Activated CD8-positive, alpha-beta memory T cell treated with anti-CD3 and anti-CD28 coated beads, Interleukin-2, amount 50 U/mL, for 1 hour (primary cell): ENCODE data around the gene AQP5.

Experiments used
- DNase-seq: peaks from one replicate; pipeline ENCODE4 v3.0.0-alpha.2; 2020; ENCODE audit errors: extremely low read depth

Gene AQP5

GRCh38 chr12:49961111-49961922 is at the start of gene AQP5:
AQP5 (plus strand) TSS chr12:49961872; CDS start chr12:49962018, 146 bp downstream.
- DNase-seq = no peak

GRCh38 chr12:49912345-49913255 is 49.1 kb upstream of the AQP5 start:
- no peak for DNase-seq

- no peak for DNase-seq
Observed at GRCh38 chr12:49916129-49916919, 45.3 kb upstream of the AQP5 start.

- no peak for DNase-seq
Observed at GRCh38 chr12:49917166-49917787, 44.4 kb upstream of the AQP5 start.

- no peak for DNase-seq
Observed at GRCh38 chr12:49917788-49918173, 43.9 kb upstream of the AQP5 start.

GRCh38 chr12:49920241-49920914 is 41.3 kb upstream of the AQP5 start:
- DNase-seq = no peak

GRCh38 chr12:49920915-49921286 is 40.8 kb upstream of the AQP5 start:
- DNase-seq = no peak

GRCh38 chr12:49921299-49921698 is 40.4 kb upstream of the AQP5 start:
- DNase-seq = no peak

- no peak for DNase-seq
Observed at GRCh38 chr12:49921936-49922335, 39.7 kb upstream of the AQP5 start.

GRCh38 chr12:49922349-49923034 is 39.2 kb upstream of the AQP5 start:
- DNase-seq = no peak

GRCh38 chr12:49923035-49923644 is 38.5 kb upstream of the AQP5 start:
- no peak for DNase-seq

GRCh38 chr12:49923880-49924556 is 37.7 kb upstream of the AQP5 start:
- no peak for DNase-seq

- no peak for DNase-seq
Observed at GRCh38 chr12:49924628-49925246, 36.9 kb upstream of the AQP5 start.

- no peak for DNase-seq
Observed at GRCh38 chr12:49925433-49926204, 36.1 kb upstream of the AQP5 start.

GRCh38 chr12:49928471-49928870 is 33.2 kb upstream of the AQP5 start:
- no peak for DNase-seq

GRCh38 chr12:49929581-49929980 is 32.1 kb upstream of the AQP5 start:
- DNase-seq = no peak

GRCh38 chr12:49930515-49931288 is 31.0 kb upstream of the AQP5 start:
- DNase-seq = no peak
